ENCODE results near the gene DENND1C.

- TF ChIP-seq CTCF (IDR thresholded peaks at IDR 0.05; ENCODE audit: low read depth, low read length, poor library complexity, severe bottlenecking) = no peak
- TF ChIP-seq EZH2phosphoT487 (IDR thresholded peaks at IDR 0.05; ENCODE audit: borderline replicate concordance, low read length) = no peak
Measured at GRCh38 chr19:6465663-6466062, 15.9 kb downstream of the DENND1C start.

Measured in DOHH2 (cell line).